Measurements from ENCODE around the gene MARVELD1. TPM values are rescaled to one million over a fixed set of nuclear protein-coding genes. Genes with fewer than 3 reads are reported as not detected.
A peak's percentile ranks its signal among the peaks of the same experiment; 100 is the strongest.

The MARVELD1 gene
- total RNA-seq, 1 experiment from 2014 or later: 17.6 TPM

- no TSS peak for BruUV-seq (replicated peaks)
- TF ChIP-seq CTCF (conservative IDR thresholded peaks at IDR 0.05; ENCODE audit: low read depth, low read length) (no peak), EZH2 (IDR thresholded peaks at IDR 0.05; ENCODE audit: low read length, unreplicated experiment) (no peak), EZH2phosphoT487 (IDR thresholded peaks at IDR 0.05; ENCODE audit: borderline replicate concordance, low read length) (no peak)
- H4K20me1 ChIP-seq (ENCODE audit: low read length): no peaks in the 10 kb centered on the region
- no peak overlapping the region for H3K4me2 ChIP-seq (ENCODE audit: low read length)
- ATAC-seq (peak; percentile 72), DNase-seq (peak; percentile 59)
- no peaks in the 10 kb centered on the region for H3K27me3 ChIP-seq (ENCODE audit: low read length)
- no peaks in the 10 kb centered on the region for H3K9me3 ChIP-seq (ENCODE audit: low read length)
- ChIA-PET POLR2A (ENCODE audit: unreplicated experiment) (no interaction called here), CTCF (no interaction called here)
- no peak overlapping the region for H3K27ac ChIP-seq (ENCODE audit: low read length)
- no peak overlapping the region for H3K4me3 ChIP-seq (ENCODE audit: low read length)
- no peaks in the 10 kb centered on the region for H3K79me2 ChIP-seq (ENCODE audit: low read length)
- peaks cover 6% of the 10 kb centered on the region; the same call in 1 of the 2 replicates for H3K4me1 ChIP-seq (ENCODE audit: insufficient read depth, low read length)
- H3K36me3 ChIP-seq (ENCODE audit: low read depth, low read length): peaks cover 13% of the 10 kb centered on the region
- intact Hi-C loops (cut with micrococcal nuclease): no loop called here
- no peak overlapping the region for H2AFZ ChIP-seq (ENCODE audit: low read length)
- H3K9me2 ChIP-seq (replicated peaks; ENCODE audit: low read length): no peaks in the 10 kb centered on the region
- H3F3A ChIP-seq (ENCODE audit: low read length, unreplicated experiment): no peaks in the 10 kb centered on the region
- no peak overlapping the region for H3K9ac ChIP-seq (ENCODE audit: low read length)
These were observed 39.6 kb upstream of the MARVELD1 start for GRCh38 chr10:97673736-97674525.

GRCh38 chr10:97675222-97675621 is 38.3 kb upstream of the MARVELD1 start:
- Histone ChIP-seq H4K20me1 (ENCODE audit: low read length) (no peaks in the 10 kb centered on the region), H2AFZ (ENCODE audit: low read length) (no peak overlapping the region), H3K27me3 (ENCODE audit: low read length) (no peaks in the 10 kb centered on the region), H3K9me2 (replicated peaks; ENCODE audit: low read length) (no peaks in the 10 kb centered on the region), H3K9me3 (ENCODE audit: low read length) (no peaks in the 10 kb centered on the region), H3K4me2 (ENCODE audit: low read length) (no peak overlapping the region), H3K27ac (ENCODE audit: low read length) (no peak overlapping the region), H3K36me3 (ENCODE audit: low read depth, low read length) (peaks cover 16% of the 10 kb centered on the region), H3K4me1 (ENCODE audit: insufficient read depth, low read length) (peaks cover 6% of the 10 kb centered on the region; the same call in 1 of the 2 replicates), H3K9ac (ENCODE audit: low read length) (no peak overlapping the region), H3K79me2 (ENCODE audit: low read length) (0 out of 2 replicates have a peak, but pooled peaks cover 3% of the 10 kb centered on the region), H3K4me3 (ENCODE audit: low read length) (no peak overlapping the region), H3F3A (ENCODE audit: low read length, unreplicated experiment) (no peaks in the 10 kb centered on the region)
- no TSS peak for BruUV-seq (replicated peaks)
- intact Hi-C loops (cut with micrococcal nuclease): no loop called here
- CTCF ChIA-PET: no interaction called here
- no peak for TF ChIP-seq EZH2 (IDR thresholded peaks at IDR 0.05; ENCODE audit: low read length, unreplicated experiment)
- no peak for TF ChIP-seq EZH2phosphoT487 (IDR thresholded peaks at IDR 0.05; ENCODE audit: borderline replicate concordance, low read length)
- TF ChIP-seq CTCF (conservative IDR thresholded peaks at IDR 0.05; ENCODE audit: low read depth, low read length): no peak
- no peak for DNase-seq
- no peak for ATAC-seq
- POLR2A ChIA-PET (ENCODE audit: unreplicated experiment): interaction anchor here (0.5 kb wide), 1 partner anchor 91 kb away, joined by 3 read pairs; the partner anchor contains the start of gene HOGA1

Measured in PC-3 (cell line).